A549 (cell line): Measurements from ENCODE around the gene OR6B3. TPM values are rescaled to one million over a fixed set of nuclear protein-coding genes. Genes with fewer than 3 reads are reported as not detected.

ENCODE experiments used
- ATAC-seq, 2 experiments: fragments of 200-7000 bp in 1 of 2; fragments of >200 bp in 1 of 2; cut with Nextera tagmentation in 1 of 2; cut with Tn5 transposase in 1 of 2; 3 replicates each; pipeline versions ENCODE4 v1.8.0 to v1.9.1; 2018 to 2020; ENCODE audit warnings: mild to moderate bottlenecking in 1 of 2, moderate library complexity in 1 of 2
- CTCF ChIA-PET: fragments of 300-600 bp; sonication (Branson Sonifier 250); formaldehyde crosslinking; extraction: SDS; loops from one replicate; lab custom pipeline; 2021; ENCODE audit warnings: antibody characterized with exemption, inconsistent platforms; lab: Yijun Ruan, JAX
- POLR2A ChIA-PET: fragments of 350-600 bp; formaldehyde crosslinking; extraction: SDS; loops from one replicate; lab custom pipeline; 2021; ENCODE audit warnings: antibody characterized with exemption, inconsistent platforms; lab: Yijun Ruan, JAX
- DNase-seq, 2 experiments: peaks; one replicate each; pipeline versions ENCODE4 v3.0.0 to v3.0.0-alpha.2; 2011 to 2016; ENCODE audit warnings: low read depth in 1 of 2, low spot score in 1 of 2
- FAIRE-seq: peaks from 2 replicates; lab custom pipeline; 2011; peaks lifted over from hg19 to GRCh38; lab: Jason Lieb, UNC
- H3K27ac ChIP-seq, 2 experiments: fragments of >200 bp; sonication (Bioruptor Twin); formaldehyde crosslinking; 3 replicates each; pipeline ENCODE4 v1.5.1; 2016 to 2017
- H3K4me1 ChIP-seq: fragments of >200 bp; sonication (Bioruptor Twin); formaldehyde crosslinking; 3 replicates; pipeline ENCODE4 v1.6.1; 2016
- H3K4me2 ChIP-seq: fragments of >200 bp; sonication (Bioruptor Twin); formaldehyde crosslinking; 3 replicates; pipeline ENCODE4 v1.6.1; 2016
- H3K4me3 ChIP-seq: fragments of >200 bp; sonication (Bioruptor Twin); formaldehyde crosslinking; 3 replicates; pipeline ENCODE4 v1.5.1; 2016
- H3K9me3 ChIP-seq: fragments of >200 bp; sonication (Bioruptor Twin); formaldehyde crosslinking; 3 replicates; pipeline ENCODE4 v1.6.1; 2016
- EHF ChIP-seq: fragments of 250-450 bp; sonication (Bioruptor Pico); IDR thresholded peaks from 2 replicates; pipeline ENCODE4 v1.5.0; 2020; ENCODE audit warnings: mild to moderate bottlenecking
- ESRRA ChIP-seq: fragments of 150-350 bp; IDR thresholded peaks from 2 replicates; pipeline ENCODE4 v1.6.1; 2014; ENCODE audit warnings: mild to moderate bottlenecking, low read length, borderline replicate concordance
- FOSL2 ChIP-seq, 2 experiments: fragments of 450-650 bp in 1 of 2; fragments of >200 bp in 1 of 2; sonication (Bioruptor Twin) in 1 of 2; formaldehyde crosslinking; IDR thresholded peaks; 2 replicates each; pipeline versions ENCODE4 v1.5.0 to v1.6.1; 2016 to 2020; ENCODE audit warnings: mild to moderate bottlenecking in 1 of 2, moderate library complexity in 1 of 2
- HOXB5 ChIP-seq: fragments of 250-450 bp; sonication (Bioruptor Pico); IDR thresholded peaks from 2 replicates; pipeline ENCODE4 v1.5.0; 2020; ENCODE audit warnings: mild to moderate bottlenecking, moderate library complexity
- JUN ChIP-seq, 2 experiments: fragments of >200 bp; sonication (Bioruptor Twin); formaldehyde crosslinking; IDR thresholded peaks; 2 replicates in 1 of 2; 3 replicates in 1 of 2; pipeline ENCODE4 v1.6.1; 2016 to 2017
- JUNB ChIP-seq: fragments of >200 bp; sonication (Bioruptor Twin); formaldehyde crosslinking; IDR thresholded peaks from 2 replicates; pipeline ENCODE4 v1.6.1; 2016
- KDM1A ChIP-seq: fragments of 200-600 bp; sonication (generic); IDR thresholded peaks from 2 replicates; pipeline ENCODE4 v1.6.1; 2016; ENCODE audit warnings: low read depth, mild to moderate bottlenecking
- NR3C1 ChIP-seq: fragments of >200 bp; sonication (Bioruptor Twin); formaldehyde crosslinking; IDR thresholded peaks from 3 replicates; pipeline ENCODE4 v1.6.1; 2017
- PHF8 ChIP-seq: fragments of 200-600 bp; sonication (generic); IDR thresholded peaks from 2 replicates; pipeline ENCODE4 v1.6.1; 2016; ENCODE audit warnings: low read depth, mild to moderate bottlenecking, antibody characterized with exemption, moderate library complexity, borderline replicate concordance
- POLR2A ChIP-seq: IDR thresholded peaks from 2 replicates; pipeline ENCODE4 v1.6.1; 2012; ENCODE audit warnings: mild to moderate bottlenecking, low read length
- RCOR1 ChIP-seq: fragments of 150-350 bp; IDR thresholded peaks from 2 replicates; pipeline ENCODE4 v1.6.1; 2014; ENCODE audit warnings: antibody characterized with exemption, low read length, low read depth
- SMC3 ChIP-seq: fragments of >200 bp; sonication (Bioruptor Twin); formaldehyde crosslinking; IDR thresholded peaks from 3 replicates; pipeline ENCODE4 v1.6.1; 2018; ENCODE audit warnings: inconsistent platforms
- TP53 ChIP-seq: fragments of 250-450 bp; sonication (Bioruptor Pico); IDR thresholded peaks from 2 replicates; pipeline ENCODE4 v1.5.0; 2021; ENCODE audit warnings: mild to moderate bottlenecking, moderate library complexity
- WGBS: methylation state at CpG from one replicate; pipeline ENCODE4 v1.1.6; 2017; ENCODE audit errors: missing lambda C conversion rate; 5-methylcytosine and 5-hydroxymethylcytosine counted together
- polyA plus RNA-seq, 4 experiments: library from polyadenylated mRNA; depleted of rRNA in 3 of 4; stranded (reverse); fragments of >200 nt; fragmentation: RNase III in 1 of 4; extraction: RNeasy Plus Mini Kit Qiagen cat#74134 plus additional on column Dnase treatment in 1 of 4; gene quantifications; 2 replicates in 3 of 4; 3 replicates in 1 of 4; pipeline ENCODE4 v1.2.3, GENCODE V29; 2011 to 2017
- TF ChIP-seq, protein P1 (sequence below): fragments of 200-600 bp; sonication (generic); IDR thresholded peaks from 2 replicates; pipeline ENCODE4 v1.6.1; 2016; ENCODE audit warnings: antibody characterized with exemption, mild to moderate bottlenecking, moderate library complexity
- TF ChIP-seq, protein P2 (sequence below): fragments of 250-450 bp; sonication (Bioruptor Pico); IDR thresholded peaks from 2 replicates; pipeline ENCODE4 v1.5.0; 2020; ENCODE audit warnings: low read depth, mild to moderate bottlenecking, moderate library complexity
- TF ChIP-seq, protein P3 (sequence below): fragments of 450-650 bp; IDR thresholded peaks from 2 replicates; pipeline ENCODE4 v1.6.1; 2014; ENCODE audit warnings: antibody characterized with exemption
- TF ChIP-seq, protein P4 (sequence below): fragments of >200 bp; sonication (Bioruptor Twin); formaldehyde crosslinking; IDR thresholded peaks from 3 replicates; pipeline ENCODE4 v1.5.1; 2016
- TF ChIP-seq, protein P5 (sequence below): fragments of >200 bp; sonication (Bioruptor Twin); formaldehyde crosslinking; IDR thresholded peaks from 3 replicates; pipeline ENCODE4 v1.6.1; 2016
- TF ChIP-seq, protein P6 (sequence below): fragments of 150-350 bp; IDR thresholded peaks from 2 replicates; pipeline ENCODE4 v1.6.1; 2014; ENCODE audit warnings: low read depth, mild to moderate bottlenecking, low read length

OR6B3 gene
- polyA plus RNA-seq, 2 of the 4 experiments (the other 2 are of a cell fraction), result not detected

DNA sequence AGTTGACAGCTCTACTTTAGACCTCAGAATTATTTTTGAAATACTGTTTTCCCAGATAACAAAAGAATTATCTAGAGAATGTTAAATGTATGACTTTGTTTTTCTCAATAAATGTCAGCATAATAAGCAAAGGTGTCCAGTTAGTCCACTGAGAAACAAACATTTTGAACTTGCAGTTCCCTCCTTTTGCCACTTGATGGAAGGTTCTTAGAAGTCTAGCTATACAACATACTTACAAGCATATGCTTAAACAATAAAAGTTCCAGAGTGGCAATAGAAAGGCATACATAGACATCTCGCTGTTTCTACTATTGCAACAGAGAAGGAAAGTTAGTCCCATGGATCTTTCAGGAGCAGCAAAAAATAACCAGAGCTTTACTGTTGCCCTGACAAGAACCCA lies 40.0 kb downstream of the OR6B3 start:
- peak in 1 of 2 experiments; percentile 29 for DNase-seq
- POLR2A ChIA-PET, result no interaction called here
- CTCF ChIA-PET, result interaction anchor here (0.5 to 3.1 kb wide), 8 partner anchors 8 to 921 kb away, joined by 3 to 17 read pairs (median 4); partner anchors contain the start of gene NDUFA10
- FAIRE-seq, result no peak
- WGBS, result 93% methylated on average over 1 of the region's 1 CpG
- H3K4me1 ChIP-seq, result no peaks in the 10 kb centered on the region
- H3K9me3 ChIP-seq, result no peaks in the 10 kb centered on the region
- H3K4me3 ChIP-seq, result no peak overlapping the region
- ATAC-seq, result peak; percentile 79 to 83
- TF ChIP-seq EHF (CRISPR knock-in tag) (no peak), ESRRA (no peak), JUNB (no peak), FOSL2 (IDR thresholded peaks at IDR 0.05) (no peak), FOSL2 (CRISPR knock-in tag; IDR thresholded peaks at IDR 0.05) (no peak), RCOR1 (no peak), HOXB5 (CRISPR knock-in tag) (no peak), JUN (IDR thresholded peaks at IDR 0.05) (no peak), KDM1A (no peak), PHF8 (no peak)
- TF ChIP-seq, protein P1, sequence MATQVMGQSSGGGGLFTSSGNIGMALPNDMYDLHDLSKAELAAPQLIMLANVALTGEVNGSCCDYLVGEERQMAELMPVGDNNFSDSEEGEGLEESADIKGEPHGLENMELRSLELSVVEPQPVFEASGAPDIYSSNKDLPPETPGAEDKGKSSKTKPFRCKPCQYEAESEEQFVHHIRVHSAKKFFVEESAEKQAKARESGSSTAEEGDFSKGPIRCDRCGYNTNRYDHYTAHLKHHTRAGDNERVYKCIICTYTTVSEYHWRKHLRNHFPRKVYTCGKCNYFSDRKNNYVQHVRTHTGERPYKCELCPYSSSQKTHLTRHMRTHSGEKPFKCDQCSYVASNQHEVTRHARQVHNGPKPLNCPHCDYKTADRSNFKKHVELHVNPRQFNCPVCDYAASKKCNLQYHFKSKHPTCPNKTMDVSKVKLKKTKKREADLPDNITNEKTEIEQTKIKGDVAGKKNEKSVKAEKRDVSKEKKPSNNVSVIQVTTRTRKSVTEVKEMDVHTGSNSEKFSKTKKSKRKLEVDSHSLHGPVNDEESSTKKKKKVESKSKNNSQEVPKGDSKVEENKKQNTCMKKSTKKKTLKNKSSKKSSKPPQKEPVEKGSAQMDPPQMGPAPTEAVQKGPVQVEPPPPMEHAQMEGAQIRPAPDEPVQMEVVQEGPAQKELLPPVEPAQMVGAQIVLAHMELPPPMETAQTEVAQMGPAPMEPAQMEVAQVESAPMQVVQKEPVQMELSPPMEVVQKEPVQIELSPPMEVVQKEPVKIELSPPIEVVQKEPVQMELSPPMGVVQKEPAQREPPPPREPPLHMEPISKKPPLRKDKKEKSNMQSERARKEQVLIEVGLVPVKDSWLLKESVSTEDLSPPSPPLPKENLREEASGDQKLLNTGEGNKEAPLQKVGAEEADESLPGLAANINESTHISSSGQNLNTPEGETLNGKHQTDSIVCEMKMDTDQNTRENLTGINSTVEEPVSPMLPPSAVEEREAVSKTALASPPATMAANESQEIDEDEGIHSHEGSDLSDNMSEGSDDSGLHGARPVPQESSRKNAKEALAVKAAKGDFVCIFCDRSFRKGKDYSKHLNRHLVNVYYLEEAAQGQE, result no peak
- TF ChIP-seq, protein P2, sequence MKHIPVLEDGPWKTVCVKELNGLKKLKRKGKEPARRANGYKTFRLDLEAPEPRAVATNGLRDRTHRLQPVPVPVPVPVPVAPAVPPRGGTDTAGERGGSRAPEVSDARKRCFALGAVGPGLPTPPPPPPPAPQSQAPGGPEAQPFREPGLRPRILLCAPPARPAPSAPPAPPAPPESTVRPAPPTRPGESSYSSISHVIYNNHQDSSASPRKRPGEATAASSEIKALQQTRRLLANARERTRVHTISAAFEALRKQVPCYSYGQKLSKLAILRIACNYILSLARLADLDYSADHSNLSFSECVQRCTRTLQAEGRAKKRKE (CRISPR knock-in tag), result no peak
- no peak overlapping the region for H3K4me2 ChIP-seq
- no peak overlapping the region for H3K27ac ChIP-seq

DNA sequence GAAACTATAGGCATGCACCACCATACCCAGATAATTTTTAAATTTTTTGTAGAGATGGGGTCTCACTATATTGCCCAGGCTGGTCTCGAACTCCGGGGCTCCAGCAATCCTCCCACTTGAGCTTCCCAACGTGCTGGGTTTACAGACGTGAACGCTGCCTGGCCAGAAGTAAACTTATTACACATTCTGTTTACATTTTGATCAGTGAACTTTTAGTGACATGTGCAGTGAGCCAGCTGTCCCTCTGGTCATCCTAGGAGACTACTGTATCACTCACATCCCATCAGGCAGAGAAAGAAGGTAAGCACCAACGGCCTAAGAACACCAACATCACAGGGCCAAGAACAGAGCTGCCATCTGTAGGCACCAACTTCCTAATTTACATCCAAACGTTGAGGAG lies 50.3 kb downstream of the OR6B3 start:
- Histone ChIP-seq H3K4me1 (no peaks in the 10 kb centered on the region), H3K27ac (no peak overlapping the region), H3K4me2 (no peak overlapping the region), H3K4me3 (no peak overlapping the region), H3K9me3 (no peaks in the 10 kb centered on the region)
- POLR2A ChIA-PET, result no interaction called here
- ATAC-seq (no peak), FAIRE-seq (no peak), DNase-seq (no peak)
- 92% methylated on average over 7 of the region's 7 CpGs for WGBS
- CTCF ChIA-PET, result interaction anchor here (1.6 to 5.3 kb wide), 3 partner anchors 9 to 141 kb away, joined by 7 to 34 read pairs (median 7); no protein-coding TSS in a partner anchor
- no peak for TF ChIP-seq JUNB
- TF ChIP-seq RCOR1, result no peak
- no peak for TF ChIP-seq POLR2A
- TF ChIP-seq, protein P3, sequence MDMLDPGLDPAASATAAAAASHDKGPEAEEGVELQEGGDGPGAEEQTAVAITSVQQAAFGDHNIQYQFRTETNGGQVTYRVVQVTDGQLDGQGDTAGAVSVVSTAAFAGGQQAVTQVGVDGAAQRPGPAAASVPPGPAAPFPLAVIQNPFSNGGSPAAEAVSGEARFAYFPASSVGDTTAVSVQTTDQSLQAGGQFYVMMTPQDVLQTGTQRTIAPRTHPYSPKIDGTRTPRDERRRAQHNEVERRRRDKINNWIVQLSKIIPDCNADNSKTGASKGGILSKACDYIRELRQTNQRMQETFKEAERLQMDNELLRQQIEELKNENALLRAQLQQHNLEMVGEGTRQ, result no peak
- no peak for TF ChIP-seq TP53
- TF ChIP-seq, protein P4, sequence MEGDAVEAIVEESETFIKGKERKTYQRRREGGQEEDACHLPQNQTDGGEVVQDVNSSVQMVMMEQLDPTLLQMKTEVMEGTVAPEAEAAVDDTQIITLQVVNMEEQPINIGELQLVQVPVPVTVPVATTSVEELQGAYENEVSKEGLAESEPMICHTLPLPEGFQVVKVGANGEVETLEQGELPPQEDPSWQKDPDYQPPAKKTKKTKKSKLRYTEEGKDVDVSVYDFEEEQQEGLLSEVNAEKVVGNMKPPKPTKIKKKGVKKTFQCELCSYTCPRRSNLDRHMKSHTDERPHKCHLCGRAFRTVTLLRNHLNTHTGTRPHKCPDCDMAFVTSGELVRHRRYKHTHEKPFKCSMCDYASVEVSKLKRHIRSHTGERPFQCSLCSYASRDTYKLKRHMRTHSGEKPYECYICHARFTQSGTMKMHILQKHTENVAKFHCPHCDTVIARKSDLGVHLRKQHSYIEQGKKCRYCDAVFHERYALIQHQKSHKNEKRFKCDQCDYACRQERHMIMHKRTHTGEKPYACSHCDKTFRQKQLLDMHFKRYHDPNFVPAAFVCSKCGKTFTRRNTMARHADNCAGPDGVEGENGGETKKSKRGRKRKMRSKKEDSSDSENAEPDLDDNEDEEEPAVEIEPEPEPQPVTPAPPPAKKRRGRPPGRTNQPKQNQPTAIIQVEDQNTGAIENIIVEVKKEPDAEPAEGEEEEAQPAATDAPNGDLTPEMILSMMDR, result no peak
- TF ChIP-seq, protein P5, sequence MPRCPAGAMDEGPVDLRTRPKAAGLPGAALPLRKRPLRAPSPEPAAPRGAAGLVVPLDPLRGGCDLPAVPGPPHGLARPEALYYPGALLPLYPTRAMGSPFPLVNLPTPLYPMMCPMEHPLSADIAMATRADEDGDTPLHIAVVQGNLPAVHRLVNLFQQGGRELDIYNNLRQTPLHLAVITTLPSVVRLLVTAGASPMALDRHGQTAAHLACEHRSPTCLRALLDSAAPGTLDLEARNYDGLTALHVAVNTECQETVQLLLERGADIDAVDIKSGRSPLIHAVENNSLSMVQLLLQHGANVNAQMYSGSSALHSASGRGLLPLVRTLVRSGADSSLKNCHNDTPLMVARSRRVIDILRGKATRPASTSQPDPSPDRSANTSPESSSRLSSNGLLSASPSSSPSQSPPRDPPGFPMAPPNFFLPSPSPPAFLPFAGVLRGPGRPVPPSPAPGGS, result no peak
- no peak for TF ChIP-seq SMC3
- TF ChIP-seq NR3C1, result no peak
- TF ChIP-seq, protein P1, result no peak
- TF ChIP-seq, protein P6, sequence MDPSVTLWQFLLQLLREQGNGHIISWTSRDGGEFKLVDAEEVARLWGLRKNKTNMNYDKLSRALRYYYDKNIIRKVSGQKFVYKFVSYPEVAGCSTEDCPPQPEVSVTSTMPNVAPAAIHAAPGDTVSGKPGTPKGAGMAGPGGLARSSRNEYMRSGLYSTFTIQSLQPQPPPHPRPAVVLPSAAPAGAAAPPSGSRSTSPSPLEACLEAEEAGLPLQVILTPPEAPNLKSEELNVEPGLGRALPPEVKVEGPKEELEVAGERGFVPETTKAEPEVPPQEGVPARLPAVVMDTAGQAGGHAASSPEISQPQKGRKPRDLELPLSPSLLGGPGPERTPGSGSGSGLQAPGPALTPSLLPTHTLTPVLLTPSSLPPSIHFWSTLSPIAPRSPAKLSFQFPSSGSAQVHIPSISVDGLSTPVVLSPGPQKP, result no peak
